HG02852 (cell line): ENCODE results near the gene RAPGEFL1.
"Not testable (repeated sequence)": the region's sequence is repeated elsewhere in the genome, so short reads cannot be mapped to it uniquely, and the experiment has no call there.

ENCODE experiments used
- ATAC-seq: cut with Tn5 transposase; IDR thresholded peaks from one replicate; pipeline ENCODE4 v1.9.1; 2021; ENCODE audit warnings: mild to moderate bottlenecking, moderate library complexity; ENCODE audit not compliant: unreplicated experiment

RAPGEFL1 gene

GRCh38 chr17:40173778-40174135 is 3.5 kb upstream of the RAPGEFL1 start:
- ATAC-seq = no peak

GRCh38 chr17:40174514-40174913 is 2.8 kb upstream of the RAPGEFL1 start:
- ATAC-seq = no peak

GRCh38 chr17:40175928-40176753 is 1.1 kb upstream of the RAPGEFL1 start:
- no peak for ATAC-seq

- no peak for ATAC-seq
Measured at GRCh38 chr17:40176754-40177110, 538 bp upstream of the RAPGEFL1 start.

- ATAC-seq = no peak
Measured at GRCh38 chr17:40178021-40178601, 841 bp downstream of the RAPGEFL1 start.

- ATAC-seq = no peak
Measured at GRCh38 chr17:40178660-40179059, 1.4 kb downstream of the RAPGEFL1 start.

GRCh38 chr17:40179923-40180659 is 2.8 kb downstream of the RAPGEFL1 start:
- ATAC-seq = no peak

- no peak for ATAC-seq
Measured at GRCh38 chr17:40180694-40181093, 3.4 kb downstream of the RAPGEFL1 start.

GRCh38 chr17:40181205-40181604 is 3.9 kb downstream of the RAPGEFL1 start:
- no peak for ATAC-seq

GRCh38 chr17:40182606-40183005 is 5.3 kb downstream of the RAPGEFL1 start:
- no peak for ATAC-seq

- no peak for ATAC-seq
Measured at GRCh38 chr17:40187238-40187637, 10.0 kb downstream of the RAPGEFL1 start.

GRCh38 chr17:40188694-40189093 is 11.4 kb downstream of the RAPGEFL1 start:
- ATAC-seq = no peak

- no peak for ATAC-seq
Measured at GRCh38 chr17:40190197-40191021, 13.1 kb downstream of the RAPGEFL1 start.

GRCh38 chr17:40191237-40192208 is 14.3 kb downstream of the RAPGEFL1 start:
- ATAC-seq = peak; percentile 56

- ATAC-seq = no peak
Measured at GRCh38 chr17:40192961-40193360, 15.7 kb downstream of the RAPGEFL1 start.

GRCh38 chr17:40194821-40195220 is 17.6 kb downstream of the RAPGEFL1 start:
- ATAC-seq = no peak

- ATAC-seq = no peak
Measured at GRCh38 chr17:40197550-40197949, 20.3 kb downstream of the RAPGEFL1 start.

- not testable (repeated sequence) for ATAC-seq
Measured at GRCh38 chr17:40197965-40198456, 20.7 kb downstream of the RAPGEFL1 start.

- ATAC-seq = no peak
Measured at GRCh38 chr17:40198576-40198975, 21.3 kb downstream of the RAPGEFL1 start.

- ATAC-seq = no peak
Measured at GRCh38 chr17:40203131-40203530, 25.9 kb downstream of the RAPGEFL1 start.
